Vagina (tissue), 2 donors: ENCODE results near the gene ADAMTS2. TPM values are rescaled to one million over a fixed set of nuclear protein-coding genes. Genes with fewer than 3 reads are reported as not detected.

Experiments
- DNase-seq, 2 donors: peaks; one replicate each; pipeline ENCODE4 v3.0.0-alpha.2; 2017; ENCODE audit errors: extremely low spot score in 2 of 2
- H3K27ac ChIP-seq: fragments of 200-600 bp; sonication (generic); one replicate; pipeline ENCODE4 v1.5.1; 2019
- H3K27me3 ChIP-seq: fragments of 200-600 bp; sonication (generic); one replicate; pipeline ENCODE4 v1.5.1; 2019
- H3K36me3 ChIP-seq, 2 donors: fragments of 200-600 bp; sonication (generic); one replicate each; pipeline ENCODE4 v1.5.1; 2017 to 2019
- H3K4me1 ChIP-seq: fragments of 200-600 bp; sonication (generic); one replicate; pipeline ENCODE4 v1.5.1; 2019
- H3K4me3 ChIP-seq, 2 donors: fragments of 200-600 bp; sonication (generic); 1 replicate in 1 of 2; 2 replicates in 1 of 2; pipeline ENCODE4 v1.5.1; 2016 to 2019
- H3K9me3 ChIP-seq: fragments of 200-600 bp; sonication (generic); one replicate; pipeline ENCODE4 v1.5.1; 2019
- CTCF ChIP-seq, 3 experiments: fragments of 450-650 bp in 2 of 3; fragments of 200-600 bp in 1 of 3; sonication (generic) in 1 of 3; IDR thresholded peaks; one replicate each; pipeline ENCODE4 v1.5.1; 2017 to 2019; ENCODE audit warnings: antibody characterized with exemption in 3 of 3, mild to moderate bottlenecking in 2 of 3, moderate library complexity in 2 of 3
- POLR2A ChIP-seq, 2 donors: fragments of 450-650 bp; IDR thresholded peaks; one replicate each; pipeline ENCODE4 v1.6.1; 2017; ENCODE audit warnings: antibody characterized with exemption in 2 of 2, mild to moderate bottlenecking in 2 of 2, moderate library complexity in 2 of 2
- POLR2AphosphoS5 ChIP-seq, 2 donors: sonication (generic); formaldehyde crosslinking; IDR thresholded peaks; one replicate each; pipeline ENCODE4 v1.9.0; 2017; ENCODE audit warnings: antibody characterized with exemption in 2 of 2, mild to moderate bottlenecking in 2 of 2, low read depth in 1 of 2; ENCODE audit not compliant: insufficient read depth in 1 of 2
- intact Hi-C: fragments of 100-400 bp; cut with DNase I; formaldehyde crosslinking; loops from one replicate; pipeline ENCODE4 v1.15.1; 2023
- total RNA-seq: library from RNA; depleted of rRNA; stranded (reverse); fragments of >200 nt; gene quantifications from one replicate; pipeline ENCODE4 v1.2.3, GENCODE V29; 2016

The ADAMTS2 gene
- total RNA-seq, 1 donor from 2014 or later, result 17.4 TPM

GRCh38 chr5:179139111-179139935, 205.9 kb downstream of the ADAMTS2 start:
- no peak overlapping the region for H3K4me3 ChIP-seq
- H3K9me3 ChIP-seq, result no peaks in the 10 kb centered on the region
- no peaks in the 10 kb centered on the region for H3K36me3 ChIP-seq
- no peak overlapping the region for H3K27ac ChIP-seq
- H3K27me3 ChIP-seq, result no peaks in the 10 kb centered on the region
- TF ChIP-seq CTCF (IDR thresholded peaks at IDR 0.05) (no peak), POLR2A (IDR thresholded peaks at IDR 0.05) (no peak), POLR2AphosphoS5 (IDR thresholded peaks at IDR 0.05; ENCODE audit: insufficient read depth in 1 of 2, low read depth in 1 of 2) (no peak)
- no peaks in the 10 kb centered on the region for H3K4me1 ChIP-seq
- DNase-seq, result no peak
- intact Hi-C loops, result no loop called here

GRCh38 chr5:179138568-179138925, 206.7 kb downstream of the ADAMTS2 start:
- no peaks in the 10 kb centered on the region for H3K9me3 ChIP-seq
- no peak for DNase-seq
- no peak overlapping the region for H3K27ac ChIP-seq
- H3K4me3 ChIP-seq, result no peak overlapping the region
- H3K27me3 ChIP-seq, result no peaks in the 10 kb centered on the region
- H3K36me3 ChIP-seq, result no peaks in the 10 kb centered on the region
- intact Hi-C loops, result no loop called here
- no peak for TF ChIP-seq POLR2AphosphoS5 (IDR thresholded peaks at IDR 0.05; ENCODE audit: insufficient read depth in 1 of 2, low read depth in 1 of 2)
- no peak for TF ChIP-seq CTCF (IDR thresholded peaks at IDR 0.05)
- no peaks in the 10 kb centered on the region for H3K4me1 ChIP-seq

GRCh38 chr5:179137643-179138567, 207.4 kb downstream of the ADAMTS2 start:
- Histone ChIP-seq H3K27me3 (no peaks in the 10 kb centered on the region), H3K9me3 (no peaks in the 10 kb centered on the region), H3K27ac (no peak overlapping the region), H3K36me3 (no peaks in the 10 kb centered on the region), H3K4me1 (no peaks in the 10 kb centered on the region), H3K4me3 (no peak overlapping the region)
- intact Hi-C loops, result no loop called here
- DNase-seq, result no peak
- TF ChIP-seq POLR2AphosphoS5 (IDR thresholded peaks at IDR 0.05; ENCODE audit: insufficient read depth in 1 of 2, low read depth in 1 of 2) (no peak), POLR2A (IDR thresholded peaks at IDR 0.05) (no peak), CTCF (IDR thresholded peaks at IDR 0.05) (no peak)

GRCh38 chr5:179137016-179137642, 208.1 kb downstream of the ADAMTS2 start:
- Histone ChIP-seq H3K27me3 (no peaks in the 10 kb centered on the region), H3K36me3 (no peaks in the 10 kb centered on the region), H3K4me1 (no peaks in the 10 kb centered on the region), H3K27ac (no peak overlapping the region), H3K9me3 (no peaks in the 10 kb centered on the region), H3K4me3 (no peak overlapping the region)
- intact Hi-C loops, result no loop called here
- TF ChIP-seq POLR2A (IDR thresholded peaks at IDR 0.05) (no peak), CTCF (IDR thresholded peaks at IDR 0.05) (no peak), POLR2AphosphoS5 (IDR thresholded peaks at IDR 0.05; ENCODE audit: insufficient read depth in 1 of 2, low read depth in 1 of 2) (no peak)
- DNase-seq, result no peak
